Sigmoid colon (tissue), 4 donors: ENCODE results near the gene CELF1.

Experiments used
- CTCF ChIP-seq, 4 experiments: fragments of 450-650 bp in 3 of 4; fragments of 200-600 bp in 1 of 4; IDR thresholded peaks; one replicate each; pipeline ENCODE4 v1.5.1; 2016 to 2019; ENCODE audit warnings: antibody characterized with exemption in 4 of 4, mild to moderate bottlenecking in 3 of 4, moderate library complexity in 2 of 4
- EP300 ChIP-seq, 4 donors: sonication (generic); formaldehyde crosslinking; IDR thresholded peaks; one replicate each; pipeline ENCODE4 v1.6.1; 2017; ENCODE audit warnings: antibody characterized with exemption in 4 of 4

- no peak for TF ChIP-seq CTCF (IDR thresholded peaks at IDR 0.05)
- no peak for TF ChIP-seq EP300 (IDR thresholded peaks at IDR 0.05)
Measured at GRCh38 chr11:47496808-47497207, 56.1 kb downstream of the CELF1 start.
